ENCODE results near the gene TAS2R39.
A peak's percentile ranks its signal among the peaks of the same experiment; 100 is the strongest.

Gene TAS2R39

DNA sequence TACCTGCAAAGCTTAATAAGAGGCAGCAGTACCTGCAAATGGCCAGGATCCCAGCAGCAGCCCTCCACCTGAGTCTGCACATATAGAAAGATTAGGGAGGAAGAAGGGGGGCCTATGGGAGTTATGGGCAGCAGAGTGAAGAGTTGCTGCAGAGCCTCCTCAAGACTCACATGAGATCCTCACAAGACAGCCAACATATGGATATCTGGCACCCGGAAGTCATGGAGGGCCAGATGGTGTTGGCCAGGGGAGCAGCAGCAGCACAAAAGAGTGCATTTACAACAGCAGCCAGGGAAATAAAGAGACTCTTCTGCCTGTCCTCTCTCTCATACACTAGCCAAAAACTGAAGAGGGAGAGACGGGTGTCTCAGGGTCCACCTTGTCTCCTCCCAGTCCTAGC is 34.6 kb downstream of the TAS2R39 start:
- DNase-seq: peak; percentile 47

GRCh38 chr7:143221286-143221685 is 38.1 kb downstream of the TAS2R39 start:
- no peak for DNase-seq

- no peak for DNase-seq
Measured at GRCh38 chr7:143221737-143222136, 38.5 kb downstream of the TAS2R39 start, which contains the start of gene TAS2R40. Gene TAS2R40, plus strand, starts transcription at chr7:143222037. Its CDS starts 42 bp downstream, at chr7:143222079.

GRCh38 chr7:143222782-143223181 is 39.6 kb downstream of the TAS2R39 start:
- no peak for DNase-seq

- no peak for DNase-seq
Measured at GRCh38 chr7:143223784-143224183, 40.6 kb downstream of the TAS2R39 start.

DNA sequence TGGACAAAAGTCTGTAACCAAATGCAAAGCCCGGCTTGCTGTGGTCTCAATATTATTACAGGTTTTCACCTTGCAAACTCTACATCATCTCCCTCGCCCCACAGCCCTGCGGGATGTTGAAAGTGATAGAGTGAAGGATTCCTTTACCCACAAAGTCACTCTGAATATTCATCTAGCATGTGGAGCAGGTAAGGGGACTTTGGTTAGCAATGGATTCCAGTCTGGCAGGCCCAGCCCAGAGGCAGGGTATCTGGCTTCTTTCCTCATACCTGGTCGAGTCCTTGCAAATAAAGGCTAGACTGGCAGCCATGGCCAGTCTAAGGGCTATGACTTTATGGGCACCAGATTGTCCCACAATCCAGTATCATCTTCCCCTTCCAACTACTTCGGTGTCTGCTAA is 41.8 kb downstream of the TAS2R39 start:
- DNase-seq: no peak

DNA sequence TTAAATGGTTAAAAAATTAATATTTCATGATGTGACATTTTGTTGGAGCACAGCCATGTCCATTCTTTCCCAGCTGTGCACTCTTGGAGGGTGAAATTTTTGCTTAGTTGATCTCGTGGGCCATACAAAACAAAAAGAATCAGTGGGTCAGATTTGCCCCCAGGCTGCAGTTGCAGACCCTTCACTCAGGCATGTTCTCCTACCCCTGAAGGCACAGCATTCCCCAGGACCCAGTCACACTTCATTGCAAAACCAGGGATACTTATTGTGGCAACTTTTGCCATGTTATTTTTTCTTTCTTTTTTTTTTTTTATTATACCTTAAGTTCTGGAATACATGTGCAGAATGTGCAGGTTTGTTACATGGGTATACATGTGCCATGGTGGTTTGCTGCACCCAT is 44.6 kb downstream of the TAS2R39 start:
- no peak for DNase-seq

- DNase-seq: peak; percentile 81
Measured at GRCh38 chr7:143229054-143229790, 46.0 kb downstream of the TAS2R39 start.

DNA sequence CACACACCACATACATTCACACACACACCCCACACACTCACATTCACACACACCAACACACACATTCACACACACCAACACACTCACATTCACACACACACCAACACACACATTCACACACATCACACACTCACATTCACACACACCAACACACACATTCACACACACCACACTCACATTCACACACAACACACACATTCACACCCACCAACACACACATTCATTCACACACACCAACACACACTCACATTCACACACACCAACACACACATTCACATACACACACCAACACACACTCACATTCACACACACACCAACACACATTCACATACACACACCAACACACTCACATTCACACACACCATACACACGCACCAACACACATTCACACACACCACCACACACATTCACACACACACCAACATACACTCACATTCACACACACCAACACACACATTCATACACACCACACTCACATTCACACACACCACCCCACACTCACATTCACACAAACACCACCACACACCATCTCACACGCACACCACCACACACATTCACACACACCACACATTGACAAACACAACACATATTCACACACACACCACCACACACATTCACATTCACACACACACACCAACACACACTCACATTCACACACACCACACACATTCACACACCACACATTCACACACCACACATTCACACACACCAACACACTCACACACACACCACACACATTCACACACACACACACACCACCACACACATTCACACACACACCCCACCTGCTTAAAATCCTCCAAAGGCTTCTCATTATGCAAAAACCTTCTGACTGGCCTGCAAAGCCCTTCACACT is 47.6 kb downstream of the TAS2R39 start:
- DNase-seq: no peak
